Left hindlimb (tissue), 1 donor: Measurements from ENCODE around the gene DDAH1.

Source experiments
- DNase-seq: peaks from one replicate; pipeline ENCODE4 v3.0.0-alpha.2; 2018

DDAH1 gene

DNA sequence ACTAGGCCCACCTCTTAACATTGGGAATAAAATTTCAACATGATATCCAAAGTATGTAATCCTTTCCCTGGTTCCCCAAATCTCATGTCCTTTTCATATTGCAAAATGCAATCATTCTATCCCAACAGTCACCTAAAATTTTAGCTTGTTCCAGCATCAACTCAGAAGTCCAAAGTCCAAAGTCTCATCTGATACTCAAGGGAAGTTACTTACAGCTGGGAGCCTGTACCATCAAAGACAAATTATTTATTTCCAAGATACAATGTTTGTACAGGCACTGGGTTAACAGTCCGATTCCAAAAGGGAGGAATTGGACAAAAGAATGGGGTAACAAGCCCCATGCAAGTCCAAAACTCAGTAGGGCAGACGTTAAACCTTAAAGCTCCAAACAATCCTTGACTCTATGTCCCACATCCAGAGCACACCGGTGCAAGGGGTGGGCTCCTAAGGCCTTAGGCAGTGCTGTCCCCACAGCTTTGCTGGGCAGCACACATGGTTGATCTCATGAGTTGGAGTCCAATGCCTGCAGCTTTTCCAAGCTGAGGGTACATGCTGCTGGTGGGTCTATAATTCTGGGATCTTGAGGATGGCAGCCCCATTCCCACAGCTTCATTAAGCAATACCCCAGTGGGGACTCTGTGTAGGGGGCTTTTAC, 78.8 kb downstream of the DDAH1 start:
- no peak for DNase-seq

DNA sequence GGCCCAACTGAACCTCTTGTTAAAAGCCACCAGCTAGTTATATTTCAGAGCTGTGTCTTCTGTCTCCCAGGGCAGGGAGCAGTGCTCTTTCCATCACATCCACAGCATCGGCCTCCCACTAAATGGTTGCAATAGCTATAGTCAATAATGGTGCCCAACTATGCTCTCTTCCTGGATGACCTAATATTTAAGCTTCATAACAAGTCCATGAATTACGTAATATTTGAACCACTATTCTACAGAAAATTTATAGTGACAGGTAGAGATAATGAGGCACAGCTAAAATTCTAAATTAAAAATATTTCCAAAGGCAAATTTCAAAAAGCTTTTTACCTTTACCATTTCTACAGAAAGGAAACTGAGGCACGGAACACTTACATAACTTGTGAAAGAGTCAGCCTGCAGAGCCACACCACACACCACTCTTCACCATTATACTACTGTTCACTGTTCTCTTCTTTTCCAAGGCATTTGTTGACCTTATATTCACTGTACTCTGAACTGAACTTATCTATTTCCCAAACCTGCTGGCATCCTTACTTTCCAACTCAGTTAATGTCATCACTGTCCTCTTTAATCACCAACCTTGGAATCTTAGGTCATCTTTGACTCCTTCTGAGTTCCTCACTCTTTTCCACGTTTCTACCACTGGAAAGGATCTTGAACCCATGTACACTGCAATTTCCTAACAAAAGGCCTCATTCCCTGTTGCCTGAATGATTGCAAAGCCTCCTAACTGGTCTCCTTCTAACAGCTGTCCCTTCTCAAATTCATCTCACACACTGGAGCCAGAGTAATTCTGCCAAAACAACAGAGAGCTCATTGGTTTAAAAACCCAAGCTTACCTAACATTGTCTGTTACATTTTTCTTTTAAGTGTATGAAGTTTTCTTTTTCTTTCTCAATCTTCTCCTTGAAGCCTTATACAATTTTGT, 85.5 kb downstream of the DDAH1 start:
- DNase-seq: no peak

DNA sequence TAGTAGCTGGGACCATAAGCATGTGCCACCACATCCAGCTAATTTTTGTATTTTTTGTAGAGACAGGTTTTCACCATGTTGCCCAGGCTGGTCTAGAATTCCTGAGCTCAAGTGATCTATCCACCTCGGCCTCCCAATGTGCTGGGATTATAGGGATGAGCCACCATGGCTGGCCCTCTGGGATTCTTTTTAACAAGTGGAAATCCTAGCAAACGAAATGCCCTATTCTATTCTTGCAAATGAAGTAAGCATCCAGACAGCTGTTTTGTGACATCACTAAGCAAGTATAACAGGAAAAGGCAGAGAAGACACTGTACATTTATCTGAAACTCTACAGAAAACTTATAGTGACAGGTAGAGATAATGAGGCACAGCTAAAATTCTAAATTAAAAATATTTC, 86.4 kb downstream of the DDAH1 start:
- no peak for DNase-seq

DNA sequence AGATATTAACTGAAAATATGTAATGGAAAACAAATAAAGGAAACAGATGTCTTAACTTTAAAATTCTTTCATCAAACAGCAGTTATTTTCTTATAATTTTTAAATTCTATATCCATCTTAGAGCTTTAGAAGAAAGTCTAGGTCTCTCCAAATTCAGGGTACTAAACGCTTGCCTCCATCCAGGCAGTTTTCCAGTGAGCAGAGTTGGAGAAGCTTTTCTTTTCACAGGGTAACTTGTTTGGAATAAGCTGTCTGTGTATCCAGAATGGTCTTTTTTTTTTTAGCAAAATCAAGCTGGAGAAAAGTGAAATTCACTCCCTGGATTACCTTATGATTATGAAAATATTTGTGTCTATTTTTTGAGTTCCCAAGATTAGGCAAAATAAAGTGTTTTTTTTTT, 88.6 kb downstream of the DDAH1 start:
- DNase-seq: no peak

DNA sequence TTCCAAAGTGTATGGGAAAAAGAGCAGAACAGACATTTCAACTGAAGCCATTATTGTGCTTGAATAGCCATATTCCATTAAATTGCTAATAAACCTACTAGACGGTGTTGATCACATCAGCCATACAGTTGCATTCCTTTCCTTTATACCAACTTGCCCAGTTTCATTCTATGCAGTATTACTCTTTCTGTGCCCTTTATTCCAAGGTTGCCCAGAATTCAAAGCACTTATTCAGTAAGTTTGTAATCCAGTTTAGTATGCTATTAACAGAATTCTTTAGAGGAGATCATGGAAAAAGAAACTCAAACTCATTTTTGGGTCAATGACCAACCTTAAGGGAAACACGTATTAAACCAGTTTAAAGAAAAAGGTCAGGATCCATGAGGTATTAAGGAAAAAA, 89.5 kb downstream of the DDAH1 start:
- DNase-seq: no peak

DNA sequence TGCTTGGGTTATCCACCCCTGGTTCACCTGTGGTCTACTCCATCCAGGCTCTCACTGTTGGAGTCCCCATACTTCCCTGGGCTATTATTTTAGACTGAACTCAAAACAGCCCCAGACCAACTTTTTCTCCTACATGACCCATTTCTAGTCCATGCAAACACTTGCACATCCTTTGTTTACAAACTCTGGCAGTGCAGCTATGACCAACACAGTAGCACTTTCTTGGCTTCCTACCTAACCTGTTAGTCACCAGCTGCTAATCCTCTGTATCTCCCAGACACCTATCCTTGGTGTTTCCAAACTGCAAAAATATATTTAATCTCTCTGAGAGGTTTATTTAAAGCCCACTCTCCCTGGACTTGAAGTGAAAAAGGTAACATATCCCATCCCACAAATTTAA, 90.8 kb downstream of the DDAH1 start:
- DNase-seq: no peak

DNA sequence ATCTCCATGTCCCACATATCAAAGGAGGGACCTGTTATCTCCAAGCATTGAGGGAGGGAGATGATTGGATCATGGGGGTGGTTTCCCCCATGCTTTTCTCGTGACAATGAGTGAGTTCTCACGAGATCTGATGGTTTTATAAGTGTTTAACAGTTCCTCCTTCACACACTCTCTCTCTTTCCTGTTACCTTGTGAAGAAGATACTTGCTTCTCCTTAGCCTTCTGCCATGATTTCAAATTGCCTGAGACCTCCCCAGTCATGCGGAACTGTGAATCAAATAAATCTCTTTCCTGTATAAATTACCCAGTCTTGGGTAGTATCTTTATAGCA, 91.6 kb downstream of the DDAH1 start:
- DNase-seq: no peak

DNA sequence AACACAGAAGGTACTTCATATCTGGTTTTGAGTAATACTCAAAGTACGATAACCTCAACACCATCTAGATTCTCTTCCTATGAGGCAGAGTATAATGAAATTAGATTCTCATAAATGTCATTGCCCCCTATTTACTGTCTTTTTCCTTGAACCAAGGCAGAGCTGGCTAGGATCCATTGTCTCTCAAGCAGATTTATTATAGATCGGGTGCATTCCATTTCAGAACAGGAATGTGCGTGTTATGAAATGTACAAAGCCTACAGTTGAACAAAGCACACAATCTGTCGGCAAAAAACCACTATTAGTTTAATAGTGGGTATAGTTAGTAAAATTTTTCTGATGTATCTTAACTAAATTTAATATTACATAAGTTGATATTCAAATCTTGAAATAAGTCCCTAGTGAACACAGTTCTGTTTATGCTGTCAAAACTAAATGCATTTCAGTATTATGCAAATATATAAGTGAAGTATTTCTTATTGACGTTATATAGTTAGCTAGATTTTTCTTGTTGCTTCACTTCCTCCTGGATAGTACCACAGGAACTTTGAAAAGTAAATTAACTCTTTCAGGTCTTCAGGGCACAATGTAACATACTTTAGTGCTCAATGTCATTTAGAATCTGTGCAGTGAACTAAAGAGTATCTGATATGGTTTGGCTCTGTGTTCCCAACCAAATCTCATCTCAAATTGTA, 92.1 kb downstream of the DDAH1 start:
- DNase-seq: no peak

DNA sequence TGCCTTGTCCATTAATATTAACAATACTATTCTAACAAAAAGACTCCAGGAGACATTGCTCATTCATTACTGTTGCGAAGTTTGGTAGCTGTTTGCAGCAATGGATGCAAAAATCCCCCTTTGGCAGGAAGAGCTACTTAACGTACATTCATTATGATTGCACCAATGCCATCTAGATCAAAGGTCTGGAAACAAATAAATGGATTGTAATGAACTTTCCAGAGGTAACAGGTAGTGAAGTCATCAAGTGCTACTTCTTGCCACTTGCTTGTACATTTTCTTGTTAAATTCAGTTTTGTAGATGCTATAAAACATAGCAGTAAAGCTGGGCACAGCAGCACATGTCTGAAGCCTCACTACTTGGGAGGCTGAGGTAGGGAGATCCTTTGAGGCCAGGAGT, 93.9 kb downstream of the DDAH1 start:
- no peak for DNase-seq

DNA sequence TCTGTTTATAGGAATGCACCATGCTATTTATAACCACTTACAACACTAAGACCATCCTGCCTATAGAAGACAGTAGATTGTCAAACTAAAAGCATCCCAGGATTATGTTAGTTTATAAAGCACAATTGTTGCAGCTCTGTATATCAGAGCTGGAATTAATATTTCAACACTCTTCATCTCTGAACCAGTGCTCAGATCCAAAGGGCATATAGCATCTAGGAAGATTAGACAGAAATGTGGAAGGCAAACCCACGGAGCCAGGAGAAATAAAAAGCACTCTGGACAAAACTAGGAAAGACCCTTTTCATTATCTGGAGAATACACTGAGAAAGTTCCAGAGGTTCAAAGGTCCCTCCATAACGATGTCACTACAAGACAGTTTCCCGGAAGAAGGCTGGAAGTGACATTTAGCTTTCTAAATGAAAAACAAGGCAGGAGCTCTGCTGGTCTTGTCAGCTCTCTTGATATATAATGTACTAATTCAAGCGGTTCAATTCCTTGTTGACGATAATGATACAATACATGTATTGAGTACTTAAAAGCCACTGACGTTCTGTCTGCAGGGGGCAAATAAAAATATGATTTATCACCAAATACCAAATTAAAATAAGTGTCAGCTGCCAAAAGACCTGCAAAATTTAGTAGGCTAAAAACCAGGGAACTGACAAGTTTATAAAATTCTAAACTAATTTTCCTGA, 96.7 kb downstream of the DDAH1 start:
- DNase-seq: no peak

DNA sequence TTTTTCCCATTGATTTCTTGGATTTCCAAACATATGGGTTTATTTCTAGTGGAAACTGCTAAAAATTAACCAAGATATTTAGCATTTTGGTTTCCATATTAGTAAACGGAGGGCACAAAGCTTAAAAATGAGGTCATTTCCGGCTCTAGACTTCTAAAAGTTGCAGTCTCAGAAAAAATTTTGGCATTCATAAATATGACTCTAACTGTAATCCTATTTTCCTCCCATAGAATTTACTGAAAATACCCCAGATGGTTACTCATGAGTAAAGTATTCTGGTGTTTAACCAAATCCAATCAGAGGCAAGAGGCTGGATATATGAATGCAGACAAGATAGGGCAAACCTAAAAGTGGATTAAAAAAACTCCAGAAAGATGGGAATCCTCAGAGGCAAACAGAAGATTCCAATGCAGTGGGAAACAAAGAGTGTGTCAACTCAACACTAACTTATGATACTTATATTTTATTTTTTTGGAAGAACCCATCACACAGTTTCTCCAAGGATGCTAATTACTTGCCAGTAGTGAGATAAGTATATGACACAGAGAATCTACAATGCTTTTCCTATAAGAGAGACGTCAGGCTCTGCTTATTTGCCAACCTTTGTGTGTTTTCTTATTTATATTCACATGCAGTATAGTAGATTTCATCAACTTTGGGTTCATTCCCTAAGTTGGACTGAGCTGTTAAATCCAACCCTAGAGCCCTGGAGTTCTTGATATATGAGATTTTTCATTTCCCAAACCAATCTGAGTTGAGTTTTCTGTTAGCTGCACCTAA, 98.4 kb downstream of the DDAH1 start:
- DNase-seq: no peak

DNA sequence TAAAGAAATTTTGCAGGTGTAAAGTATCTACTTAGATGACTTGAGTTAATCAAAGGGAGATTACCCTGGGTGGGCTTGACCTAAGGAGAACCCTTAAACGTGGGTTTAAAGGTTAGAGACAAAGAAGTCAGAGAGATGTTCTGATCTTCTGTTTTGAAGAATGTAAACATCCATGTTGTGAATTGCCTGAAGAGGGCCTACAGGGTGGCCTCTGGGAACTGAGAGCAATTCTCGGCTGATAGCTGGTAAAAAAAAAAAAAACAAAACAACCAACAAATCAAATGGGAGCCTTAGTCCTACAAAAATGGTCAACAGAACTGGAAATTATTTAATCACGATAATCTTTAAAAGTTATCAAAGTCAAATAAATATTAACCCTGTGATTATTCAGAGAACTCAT, 99.1 kb downstream of the DDAH1 start:
- no peak for DNase-seq

DNA sequence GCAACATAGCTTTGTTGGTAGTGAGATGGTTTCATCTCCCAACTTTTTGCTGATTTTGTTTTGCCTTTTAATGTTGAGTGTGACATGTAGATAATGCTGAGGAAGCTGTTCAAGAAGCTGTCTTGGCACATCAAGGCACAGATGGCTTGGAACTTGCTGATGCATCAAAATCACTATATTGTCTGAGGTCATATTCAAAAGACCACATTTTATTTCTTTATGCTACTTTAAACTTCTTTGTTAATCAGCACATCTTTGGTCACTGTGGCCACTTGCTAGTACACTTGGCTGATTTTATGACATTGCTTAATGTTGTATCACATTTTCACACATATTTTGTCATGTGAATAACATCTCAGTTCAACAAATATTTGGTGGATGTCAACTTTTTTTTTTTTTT, 101.4 kb downstream of the DDAH1 start:
- no peak for DNase-seq

DNA sequence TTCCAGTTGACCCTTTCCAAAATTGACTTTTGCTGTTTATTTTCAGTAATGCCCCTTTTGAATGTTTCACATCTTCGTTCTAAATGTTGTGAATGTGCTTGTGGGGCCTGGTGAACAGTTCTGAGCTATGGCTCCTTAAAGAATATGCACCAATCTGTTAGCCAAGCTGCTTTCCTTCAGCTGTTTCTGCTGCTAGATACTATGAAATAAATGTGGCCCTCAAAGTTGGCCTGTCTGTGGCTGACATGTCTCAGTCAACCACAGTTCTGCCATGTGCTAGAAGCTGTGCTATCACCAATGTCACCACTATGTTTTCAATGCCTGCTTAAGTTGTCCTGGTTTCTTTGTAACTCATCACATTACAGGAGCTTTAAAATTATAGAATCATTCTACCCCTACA, 101.9 kb downstream of the DDAH1 start:
- no peak for DNase-seq

DNA sequence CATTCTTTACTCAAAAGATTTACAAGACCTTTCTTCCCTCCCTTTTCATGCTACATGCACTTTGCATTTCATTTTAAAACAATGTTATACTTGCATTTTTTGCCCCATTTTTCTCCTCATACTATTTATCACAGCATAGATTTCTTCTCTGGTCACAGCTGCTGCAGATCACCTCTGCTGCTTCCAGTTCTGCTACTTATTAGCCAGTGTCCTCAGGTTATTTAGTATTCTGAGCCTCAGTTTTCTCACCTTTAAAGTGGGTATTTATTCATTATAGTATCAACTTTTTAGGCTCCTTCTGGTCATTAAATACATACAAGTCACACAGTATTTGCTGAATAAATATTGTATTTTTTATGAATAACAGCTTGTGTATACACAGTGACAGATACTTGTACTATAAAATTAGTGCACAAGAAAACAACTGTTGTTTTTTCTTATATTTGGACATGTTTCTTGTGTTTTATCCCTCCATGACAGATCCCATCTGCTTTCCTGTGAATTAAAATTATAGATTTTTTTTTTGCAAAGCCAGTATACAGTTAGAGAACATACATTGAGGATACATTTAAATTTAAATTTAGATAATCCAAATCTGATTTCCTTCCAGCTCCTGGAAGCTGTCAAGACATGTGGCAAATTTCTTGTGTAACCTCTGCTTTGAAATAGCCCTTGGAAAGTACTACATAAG, 103.2 kb downstream of the DDAH1 start:
- DNase-seq: no peak

DNA sequence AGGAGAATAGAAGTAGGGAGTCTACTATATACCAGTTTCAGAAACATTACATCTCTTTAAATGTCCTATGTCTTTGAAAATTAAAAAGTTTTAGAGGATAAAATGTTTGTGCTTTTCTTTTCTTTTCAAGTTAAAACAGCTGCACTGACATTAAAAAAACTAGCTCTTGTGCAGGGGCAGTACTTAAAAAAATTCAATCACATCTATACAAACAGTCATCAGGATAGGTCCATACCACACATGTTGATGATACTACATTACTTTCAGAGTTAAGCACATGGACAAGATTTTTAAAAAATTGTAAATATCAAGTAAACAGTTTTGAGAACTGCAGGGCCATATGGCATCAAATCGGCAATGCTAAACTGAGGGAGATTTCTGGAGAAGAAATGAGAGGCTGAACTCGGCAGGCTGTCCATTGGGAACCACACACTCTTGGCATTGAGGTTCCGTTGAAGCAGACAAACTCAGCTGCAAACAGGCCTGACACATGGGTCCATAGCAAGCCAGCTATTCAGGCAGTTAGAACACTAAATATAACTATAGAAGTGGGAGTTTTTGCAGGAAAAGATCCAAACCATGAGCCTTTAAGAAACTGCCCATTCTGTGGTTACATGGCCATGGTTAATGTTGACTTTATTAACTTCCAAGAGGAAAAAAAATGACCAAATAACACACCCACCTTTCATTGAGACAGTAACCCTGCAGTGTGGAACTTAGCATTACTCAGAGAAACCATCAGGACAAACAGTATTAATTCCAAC, 104.0 kb downstream of the DDAH1 start:
- peak; percentile 78 for DNase-seq

DNA sequence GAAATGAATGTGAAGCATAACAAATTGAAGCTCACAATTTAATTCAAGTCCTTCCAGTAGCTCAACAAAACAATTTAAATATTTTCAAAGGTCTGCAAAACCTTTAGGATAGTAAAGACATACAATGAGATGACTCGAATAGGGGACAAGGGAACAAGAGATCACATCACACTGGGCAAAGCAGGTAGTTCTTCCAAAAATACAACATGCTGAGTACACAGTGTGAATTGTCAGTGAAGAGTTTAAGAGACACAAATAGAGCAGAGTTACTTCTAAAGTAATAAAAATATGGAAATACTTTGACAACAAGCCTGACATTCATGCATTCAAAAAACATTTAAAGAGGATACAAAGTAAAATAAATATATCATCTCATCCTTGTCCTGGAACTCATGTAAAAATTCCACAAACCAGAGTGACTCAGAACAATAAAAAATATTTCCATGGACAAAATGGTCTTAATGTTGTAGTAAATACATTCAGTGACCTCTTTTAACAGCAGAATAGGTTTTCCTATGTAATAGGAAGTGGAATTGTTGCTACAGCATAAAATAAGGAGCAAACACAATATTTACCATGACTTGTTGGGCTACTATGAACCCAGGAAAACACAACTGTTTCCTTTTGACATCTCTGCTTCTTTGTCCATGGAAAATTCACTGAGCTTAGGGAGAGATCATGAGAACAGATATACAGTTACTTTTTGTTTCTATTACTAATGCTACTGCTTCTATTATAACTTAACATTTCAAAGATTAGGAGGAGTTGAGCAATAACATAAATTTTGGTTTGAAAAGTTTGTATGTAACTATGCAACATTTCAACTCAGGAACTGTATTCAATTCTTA, 104.9 kb downstream of the DDAH1 start:
- DNase-seq: no peak

DNA sequence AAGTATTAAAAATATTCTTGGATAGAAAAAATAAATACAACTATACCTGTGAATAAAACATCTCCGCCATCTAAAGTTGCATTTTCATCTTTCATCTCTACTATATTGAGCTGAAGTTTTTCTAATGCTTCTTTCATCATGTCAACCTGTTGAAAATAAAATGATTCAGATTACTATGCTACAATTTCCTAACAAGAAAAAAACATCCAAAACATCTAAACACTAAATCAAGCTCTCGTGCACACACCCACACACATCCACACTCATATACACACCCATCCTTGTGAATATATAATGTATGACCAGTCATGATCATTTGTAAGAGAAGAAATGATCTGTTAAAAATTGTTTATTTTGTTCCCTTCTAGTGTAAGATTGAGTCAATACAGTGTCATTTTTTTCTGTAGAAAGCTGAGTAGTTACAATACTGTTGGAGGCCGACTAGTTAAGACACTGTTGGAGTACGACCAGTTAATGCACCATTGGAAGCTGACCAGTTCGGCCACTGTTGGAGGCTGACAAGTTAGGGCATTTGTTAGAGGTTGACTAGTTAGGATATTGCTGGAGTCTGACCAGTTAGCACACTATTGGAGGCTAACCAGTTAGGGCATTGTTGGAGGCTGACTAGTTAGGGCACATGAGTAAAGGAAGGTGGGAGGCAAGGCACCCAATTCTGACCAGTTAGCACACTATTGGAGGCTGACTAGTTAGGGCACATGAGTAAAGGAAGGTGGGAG, 106.1 kb downstream of the DDAH1 start:
- no peak for DNase-seq

DNA sequence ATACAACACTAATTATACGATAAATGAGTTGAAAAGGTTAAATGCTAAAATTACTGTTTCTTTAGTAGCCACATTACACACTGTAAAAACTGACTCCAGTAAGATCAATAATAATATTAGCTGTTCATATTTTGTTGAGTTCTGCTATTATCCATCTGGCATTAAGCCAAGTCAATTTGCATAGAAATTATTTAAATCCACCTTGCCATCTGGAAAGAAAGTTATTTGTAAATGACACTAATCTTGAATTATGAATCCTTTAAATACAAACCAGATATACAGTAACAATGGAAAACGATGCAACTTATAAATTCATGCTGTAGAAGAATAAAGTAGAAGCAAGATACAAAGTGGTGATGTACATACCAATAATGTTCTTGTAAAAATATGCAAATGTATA, 107.1 kb downstream of the DDAH1 start:
- DNase-seq: no peak
